ENCODE results near the gene AP1S2. TPM values are rescaled to one million over a fixed set of nuclear protein-coding genes. Genes with fewer than 3 reads are reported as not detected.

The AP1S2 gene
- 10 to 100 TPM; 15.8 to 32.5 (median 19.5) TPM for total RNA-seq

- TF ChIP-seq POLR2AphosphoS5 (IDR thresholded peaks at IDR 0.05) (no peak), POLR2A (IDR thresholded peaks at IDR 0.05) (peak in 1 of 2 donors; percentile 12)
- H3K4me3 ChIP-seq: peak within 1 kb of the TSS; percentile 74
- peak; percentile 90 to 96 for DNase-seq (ENCODE audit: low spot score in 2 of 2)
- no peaks in the 10 kb centered on the region for H3K9me3 ChIP-seq
- H3K27ac ChIP-seq: peak within 1 kb of the TSS; percentile 91
- peaks cover 10% of the 10 kb centered on the region for H3K4me1 ChIP-seq
- no peaks in the 10 kb centered on the region for H3K36me3 ChIP-seq
- WGBS: under 1% methylated on average over 44 of the region's 85 CpGs
- no peaks in the 10 kb centered on the region for H3K27me3 ChIP-seq
Measured at GRCh38 chrX:15854712-15855567, at the start of gene AP1S2. Gene AP1S2 (minus strand): TSS chrX:15854813. CDS start chrX:15852524, 2,289 bp downstream.

GRCh38 chrX:15903186-15903681 lies 48.6 kb upstream of the AP1S2 start:
- H3K9me3 ChIP-seq: no peaks in the 10 kb centered on the region
- no peak overlapping the region for H3K27ac ChIP-seq
- 69% methylated on average over 5 of the region's 5 CpGs for WGBS
- no peaks in the 10 kb centered on the region for H3K36me3 ChIP-seq
- H3K27me3 ChIP-seq: no peaks in the 10 kb centered on the region
- H3K4me1 ChIP-seq: no peaks in the 10 kb centered on the region
- no peak for DNase-seq (ENCODE audit: low spot score in 2 of 2)
- H3K4me3 ChIP-seq: no peak overlapping the region
- TF ChIP-seq EP300 (IDR thresholded peaks at IDR 0.05): no peak
- TF ChIP-seq POLR2A (IDR thresholded peaks at IDR 0.05): no peak
- no peak for TF ChIP-seq CTCF (IDR thresholded peaks at IDR 0.05)
- TF ChIP-seq POLR2AphosphoS5 (IDR thresholded peaks at IDR 0.05): no peak

GRCh38 chrX:15895334-15895733 lies 40.7 kb upstream of the AP1S2 start:
- H3K27me3 ChIP-seq: no peaks in the 10 kb centered on the region
- H3K9me3 ChIP-seq: no peaks in the 10 kb centered on the region
- WGBS: 86% methylated on average over 4 of the region's 4 CpGs
- H3K27ac ChIP-seq: no peak overlapping the region
- TF ChIP-seq CTCF (IDR thresholded peaks at IDR 0.05): no peak
- no peak for TF ChIP-seq POLR2AphosphoS5 (IDR thresholded peaks at IDR 0.05)
- no peak for TF ChIP-seq EP300 (IDR thresholded peaks at IDR 0.05)
- TF ChIP-seq POLR2A (IDR thresholded peaks at IDR 0.05): no peak
- no peak for DNase-seq (ENCODE audit: low spot score in 2 of 2)
- H3K4me3 ChIP-seq: no peak overlapping the region
- H3K36me3 ChIP-seq: no peaks in the 10 kb centered on the region
- no peaks in the 10 kb centered on the region for H3K4me1 ChIP-seq

GRCh38 chrX:15894724-15895123 lies 40.1 kb upstream of the AP1S2 start:
- Histone ChIP-seq H3K27ac (no peak overlapping the region), H3K9me3 (no peaks in the 10 kb centered on the region), H3K27me3 (no peaks in the 10 kb centered on the region), H3K36me3 (no peaks in the 10 kb centered on the region), H3K4me3 (no peak overlapping the region), H3K4me1 (no peaks in the 10 kb centered on the region)
- no peak for DNase-seq (ENCODE audit: low spot score in 2 of 2)
- no peak for TF ChIP-seq EP300 (IDR thresholded peaks at IDR 0.05)
- no peak for TF ChIP-seq CTCF (IDR thresholded peaks at IDR 0.05)
- TF ChIP-seq POLR2AphosphoS5 (IDR thresholded peaks at IDR 0.05): no peak
- TF ChIP-seq POLR2A (IDR thresholded peaks at IDR 0.05): no peak
- WGBS: 70% methylated on average over 3 of the region's 3 CpGs

GRCh38 chrX:15890463-15890862 lies 35.9 kb upstream of the AP1S2 start:
- no peaks in the 10 kb centered on the region for H3K9me3 ChIP-seq
- H3K4me1 ChIP-seq: no peaks in the 10 kb centered on the region
- no peak for DNase-seq (ENCODE audit: low spot score in 2 of 2)
- no peaks in the 10 kb centered on the region for H3K36me3 ChIP-seq
- TF ChIP-seq EP300 (IDR thresholded peaks at IDR 0.05): no peak
- no peak for TF ChIP-seq CTCF (IDR thresholded peaks at IDR 0.05)
- TF ChIP-seq POLR2A (IDR thresholded peaks at IDR 0.05): no peak
- TF ChIP-seq POLR2AphosphoS5 (IDR thresholded peaks at IDR 0.05): no peak
- H3K27ac ChIP-seq: no peak overlapping the region
- H3K4me3 ChIP-seq: no peak overlapping the region
- no peaks in the 10 kb centered on the region for H3K27me3 ChIP-seq
- 97% methylated on average over 2 of the region's 2 CpGs for WGBS

Data from suprapubic skin (tissue), 4 donors.